GM18909 (cell line): ENCODE data around the gene FIBP.

Experiments used
- ATAC-seq: cut with Tn5 transposase; IDR thresholded peaks from one replicate; pipeline ENCODE4 v1.9.1; 2021; ENCODE audit warnings: mild to moderate bottlenecking; ENCODE audit not compliant: unreplicated experiment, poor library complexity

The FIBP gene

DNA sequence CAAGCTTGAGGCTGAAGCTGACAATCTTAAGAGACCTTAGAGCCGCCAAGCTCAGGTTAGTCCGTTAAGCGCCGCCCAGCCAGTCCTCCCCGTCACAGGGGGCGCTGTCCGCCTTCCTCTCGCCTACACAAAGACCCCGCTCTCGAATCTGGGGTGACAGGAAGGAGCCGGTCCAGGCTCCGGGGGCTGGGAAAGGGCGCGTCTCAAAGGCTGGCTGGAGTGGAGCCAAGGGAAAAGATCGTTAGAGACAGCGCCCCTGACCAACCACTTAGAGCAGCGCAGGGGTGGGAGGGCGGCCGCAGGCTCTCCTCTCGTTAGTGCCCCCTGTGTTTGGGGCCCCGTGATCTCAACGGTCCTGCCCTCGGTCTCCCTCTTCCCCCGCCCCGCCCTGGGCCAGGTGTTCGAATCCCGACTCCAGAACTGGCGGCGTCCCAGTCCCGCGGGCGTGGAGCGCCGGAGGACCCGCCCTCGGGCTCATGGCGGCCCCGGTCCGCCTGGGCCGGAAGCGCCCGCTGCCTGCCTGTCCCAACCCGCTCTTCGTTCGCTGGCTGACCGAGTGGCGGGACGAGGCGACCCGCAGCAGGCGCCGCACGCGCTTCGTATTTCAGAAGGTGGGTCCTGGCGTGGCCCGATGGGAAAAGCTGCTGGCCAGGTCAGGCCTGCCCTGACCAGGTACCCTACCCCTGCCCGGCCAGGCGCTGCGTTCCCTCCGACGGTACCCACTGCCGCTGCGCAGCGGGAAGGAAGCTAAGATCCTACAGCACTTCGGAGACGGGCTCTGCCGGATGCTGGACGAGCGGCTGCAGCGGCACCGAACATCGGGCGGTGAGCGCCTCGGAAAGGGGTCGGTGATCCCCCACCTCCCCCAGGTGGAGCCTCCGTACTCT lies 27.8 kb downstream of the FIBP start, which contains the start of gene MUS81:
Gene MUS81, plus strand, starts transcription at position 156 of the 887 bp plus-strand sequence. Its CDS starts 321 bp downstream, at position 477.
- peak; percentile 32 for ATAC-seq

DNA sequence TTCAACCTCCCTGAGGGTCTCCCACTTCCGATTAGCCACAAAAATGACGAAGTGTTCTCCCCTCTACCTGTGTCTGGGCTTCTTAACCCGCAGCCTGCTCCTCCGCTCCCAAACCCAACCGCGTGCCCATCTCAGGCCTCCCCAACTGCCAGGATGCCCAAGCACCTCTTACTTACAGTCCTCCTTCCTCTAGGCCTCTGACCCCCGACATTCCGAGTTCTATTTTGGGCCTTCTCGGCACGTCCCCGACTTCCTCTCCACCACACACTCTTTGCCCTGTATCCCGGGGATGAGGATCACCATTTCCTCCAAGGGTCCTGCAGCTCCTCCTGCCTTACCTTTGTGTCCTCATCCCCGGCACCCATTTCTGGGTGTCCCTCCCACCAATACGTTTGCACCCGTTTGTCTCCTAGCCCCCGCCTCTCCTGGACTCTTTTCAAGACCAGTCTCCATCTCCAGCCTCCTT lies 28.4 kb downstream of the FIBP start:
- no peak for ATAC-seq

GRCh38 chr11:65859095-65859811 lies 29.0 kb downstream of the FIBP start:
- peak; percentile 55 for ATAC-seq

GRCh38 chr11:65858681-65859087 lies 29.6 kb downstream of the FIBP start:
- no peak for ATAC-seq

GRCh38 chr11:65857853-65858680 lies 30.2 kb downstream of the FIBP start, which contains the start of gene CFL1:
CFL1 (minus strand) TSS chr11:65858180; CDS start chr11:65858099, 81 bp downstream.
- ATAC-seq = peak; percentile 50

- ATAC-seq = peak; percentile 3
These were observed 30.8 kb downstream of the FIBP start for GRCh38 chr11:65857500-65857852.

- ATAC-seq = peak; percentile 28
These were observed 31.4 kb downstream of the FIBP start for GRCh38 chr11:65856689-65857499.

GRCh38 chr11:65855927-65856363 lies 32.3 kb downstream of the FIBP start:
- no peak for ATAC-seq

DNA sequence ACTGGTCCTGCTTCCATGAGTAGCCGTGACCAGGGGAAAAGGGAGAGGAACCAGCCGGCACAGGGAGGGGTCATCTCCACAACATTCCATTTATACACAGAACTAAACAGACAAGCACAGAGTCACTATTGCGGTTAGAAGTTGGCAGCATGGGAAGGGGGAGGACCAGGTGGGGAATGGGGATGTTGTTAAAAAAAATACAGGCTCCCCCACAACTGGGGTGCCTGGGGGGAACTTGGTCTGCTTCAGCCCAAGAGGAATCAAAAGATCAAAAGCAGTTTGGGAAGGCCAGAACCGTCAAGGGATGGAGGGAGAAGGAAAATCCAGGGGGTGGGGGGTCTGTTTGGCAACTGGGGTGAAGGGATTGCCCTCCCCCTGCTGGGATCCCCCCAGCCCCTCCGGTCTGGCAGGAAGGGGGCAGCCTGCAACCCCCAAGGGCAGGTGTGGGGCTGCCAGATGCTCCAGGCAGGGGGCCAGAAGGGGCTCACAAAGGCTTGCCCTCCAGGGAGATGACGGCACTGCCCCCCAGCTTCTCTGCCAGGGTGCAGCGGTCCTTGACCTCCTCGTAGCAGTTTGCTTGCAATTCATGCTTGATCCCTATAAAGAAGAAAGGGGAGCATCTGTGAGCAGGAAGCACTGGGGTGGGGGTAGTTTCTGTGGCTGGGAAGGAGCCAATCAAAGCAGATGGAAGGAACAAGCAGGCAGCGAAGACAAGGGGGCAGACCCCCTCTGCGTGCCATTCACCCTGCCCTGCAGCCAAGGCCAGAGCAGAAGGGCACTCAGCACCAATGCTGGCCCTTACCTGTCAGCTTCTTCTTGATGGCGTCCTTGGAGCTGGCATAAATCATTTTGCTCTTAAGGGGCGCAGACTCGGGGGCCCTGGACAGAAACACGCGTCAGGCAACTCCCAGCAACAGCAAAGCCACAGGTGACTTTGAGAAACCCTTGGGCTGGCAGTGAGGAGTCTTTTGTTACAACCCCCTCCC lies 33.1 kb downstream of the FIBP start:
- no peak for ATAC-seq

GRCh38 chr11:65854161-65854592 lies 34.1 kb downstream of the FIBP start:
- ATAC-seq = no peak

DNA sequence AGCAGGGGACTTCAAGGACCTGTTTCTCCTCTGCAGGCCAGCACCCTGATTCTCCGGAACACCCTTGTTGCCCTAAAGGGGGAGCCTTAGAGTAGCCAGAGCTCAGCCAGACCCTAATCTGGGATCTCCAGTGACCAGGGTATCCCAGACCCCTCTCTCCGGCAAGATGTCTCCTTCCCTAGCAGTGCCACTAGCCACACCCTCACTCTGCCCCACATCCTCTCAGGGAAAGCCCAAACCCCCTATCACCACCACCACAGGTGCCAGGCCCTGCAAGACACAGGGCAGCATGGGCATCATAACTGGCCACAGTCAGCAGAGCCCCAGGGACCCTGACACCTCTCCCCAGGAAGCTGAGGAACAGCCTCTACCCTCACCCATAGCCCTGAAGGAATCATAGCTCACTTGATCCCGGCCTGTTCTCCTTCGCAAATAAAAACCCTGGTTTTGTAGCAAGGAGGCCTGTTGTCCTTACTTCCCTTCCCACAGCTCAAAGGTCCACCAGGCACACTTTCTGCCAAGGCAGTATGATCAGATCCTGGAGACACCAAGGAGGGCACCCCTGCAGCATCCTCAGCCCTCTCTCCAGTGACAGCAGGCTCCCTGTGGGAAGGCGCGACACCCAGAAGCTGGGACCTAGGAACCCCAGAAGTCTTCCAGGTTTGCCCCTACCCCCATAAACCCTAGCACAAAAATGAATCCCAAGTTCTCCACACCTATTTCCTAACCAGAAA lies 34.9 kb downstream of the FIBP start:
- ATAC-seq = no peak

GRCh38 chr11:65852508-65853245 lies 35.6 kb downstream of the FIBP start:
- ATAC-seq = no peak

- ATAC-seq = no peak
These were observed 36.3 kb downstream of the FIBP start for GRCh38 chr11:65851811-65852507.

GRCh38 chr11:65851083-65851579 lies 37.1 kb downstream of the FIBP start:
- ATAC-seq = no peak

GRCh38 chr11:65850217-65851082 lies 37.8 kb downstream of the FIBP start:
- no peak for ATAC-seq
